GM10266 (cell line): Measurements from ENCODE around the gene PHF21A.

Source experiments
- DNase-seq: peaks from one replicate; pipeline ENCODE4 v3.0.0; 2012; ENCODE audit errors: extremely low spot score
- TF ChIP-seq, protein P1 (sequence below): IDR thresholded peaks from 2 replicates; pipeline ENCODE4 v1.5.1; 2012; ENCODE audit warnings: mild to moderate bottlenecking, low read depth; ENCODE audit not compliant: control insufficient read depth, insufficient read depth; ENCODE audit errors: missing control alignments

The PHF21A gene

DNA sequence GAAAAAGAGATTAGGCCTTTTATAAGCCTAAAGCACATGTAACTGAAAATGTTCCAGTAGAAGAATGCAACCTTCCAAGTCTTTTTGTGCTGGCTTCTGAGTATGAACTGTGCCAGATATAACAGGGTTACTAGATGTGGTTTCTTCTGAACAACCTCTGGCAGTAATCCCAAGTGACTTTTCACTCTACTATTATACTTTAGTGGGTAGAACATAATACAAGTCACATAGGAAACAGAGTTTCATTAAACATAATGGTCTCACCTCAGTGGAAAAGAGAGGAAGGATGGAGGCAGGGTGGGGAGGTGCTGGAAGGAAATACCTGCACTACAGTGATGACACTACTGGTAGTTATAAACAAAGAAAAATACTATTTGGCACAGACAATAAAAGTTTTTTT, 81.3 kb downstream of the PHF21A start:
- no peak for DNase-seq
- TF ChIP-seq, protein P1, sequence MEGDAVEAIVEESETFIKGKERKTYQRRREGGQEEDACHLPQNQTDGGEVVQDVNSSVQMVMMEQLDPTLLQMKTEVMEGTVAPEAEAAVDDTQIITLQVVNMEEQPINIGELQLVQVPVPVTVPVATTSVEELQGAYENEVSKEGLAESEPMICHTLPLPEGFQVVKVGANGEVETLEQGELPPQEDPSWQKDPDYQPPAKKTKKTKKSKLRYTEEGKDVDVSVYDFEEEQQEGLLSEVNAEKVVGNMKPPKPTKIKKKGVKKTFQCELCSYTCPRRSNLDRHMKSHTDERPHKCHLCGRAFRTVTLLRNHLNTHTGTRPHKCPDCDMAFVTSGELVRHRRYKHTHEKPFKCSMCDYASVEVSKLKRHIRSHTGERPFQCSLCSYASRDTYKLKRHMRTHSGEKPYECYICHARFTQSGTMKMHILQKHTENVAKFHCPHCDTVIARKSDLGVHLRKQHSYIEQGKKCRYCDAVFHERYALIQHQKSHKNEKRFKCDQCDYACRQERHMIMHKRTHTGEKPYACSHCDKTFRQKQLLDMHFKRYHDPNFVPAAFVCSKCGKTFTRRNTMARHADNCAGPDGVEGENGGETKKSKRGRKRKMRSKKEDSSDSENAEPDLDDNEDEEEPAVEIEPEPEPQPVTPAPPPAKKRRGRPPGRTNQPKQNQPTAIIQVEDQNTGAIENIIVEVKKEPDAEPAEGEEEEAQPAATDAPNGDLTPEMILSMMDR = no peak

DNA sequence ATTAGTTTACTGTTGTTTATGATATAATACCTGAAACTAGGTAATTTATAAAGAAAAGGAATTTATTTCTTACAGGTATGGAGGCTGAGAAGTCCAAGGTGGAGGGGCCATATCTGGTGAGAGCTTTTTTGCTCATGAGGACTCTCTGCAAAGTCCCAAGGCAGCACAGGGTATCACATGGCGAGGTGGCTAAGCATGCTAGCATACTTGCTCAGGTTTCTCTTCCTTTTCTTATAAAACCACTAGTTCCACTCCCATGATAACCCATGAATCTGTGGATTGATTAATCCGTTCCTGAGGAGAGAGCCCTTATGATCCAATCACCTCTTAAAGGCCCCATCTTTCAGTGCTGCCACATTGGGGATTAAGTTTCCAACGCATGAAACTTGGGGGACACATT, 82.7 kb downstream of the PHF21A start:
- TF ChIP-seq, protein P1 = no peak
- no peak for DNase-seq

DNA sequence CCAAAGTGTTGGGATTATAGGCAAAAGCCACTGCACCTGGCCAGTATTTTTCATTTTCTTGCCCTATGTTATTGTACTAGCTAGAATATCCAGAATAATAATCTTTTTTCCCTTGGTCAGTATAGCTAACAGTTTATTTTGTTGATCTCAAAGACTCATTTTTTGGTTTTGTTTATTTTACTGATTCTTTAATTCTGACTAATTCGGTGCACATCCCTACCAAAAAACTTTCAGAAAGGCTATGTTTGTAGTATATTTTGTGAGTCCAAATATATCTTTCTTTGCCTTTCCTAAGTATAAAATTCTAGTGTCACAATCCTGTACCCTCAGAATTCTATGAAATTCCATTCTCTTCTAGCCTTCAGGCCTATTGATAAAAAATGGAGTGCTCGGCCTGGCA, 84.3 kb downstream of the PHF21A start:
- TF ChIP-seq, protein P1 = no peak
- DNase-seq = no peak

DNA sequence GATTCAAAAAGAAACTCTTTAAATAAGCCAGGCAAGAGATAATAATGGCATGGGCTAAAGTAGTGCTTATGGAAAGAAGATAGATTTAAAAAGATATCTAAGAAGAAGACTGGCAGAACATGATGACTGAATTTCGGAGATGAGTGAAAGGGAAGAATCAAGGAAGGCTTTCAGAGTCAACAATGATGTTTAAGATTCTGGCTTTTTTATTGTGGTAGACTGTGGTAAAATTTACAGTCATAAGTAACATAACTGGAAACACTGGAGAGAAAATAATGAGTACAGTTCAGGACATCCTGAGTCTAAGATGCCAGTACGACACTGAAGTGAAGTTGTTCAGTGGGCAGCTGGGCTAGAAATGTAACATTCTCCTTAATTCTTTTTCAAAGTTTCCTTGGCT, 85.2 kb downstream of the PHF21A start:
- no peak for DNase-seq
- TF ChIP-seq, protein P1 = no peak

DNA sequence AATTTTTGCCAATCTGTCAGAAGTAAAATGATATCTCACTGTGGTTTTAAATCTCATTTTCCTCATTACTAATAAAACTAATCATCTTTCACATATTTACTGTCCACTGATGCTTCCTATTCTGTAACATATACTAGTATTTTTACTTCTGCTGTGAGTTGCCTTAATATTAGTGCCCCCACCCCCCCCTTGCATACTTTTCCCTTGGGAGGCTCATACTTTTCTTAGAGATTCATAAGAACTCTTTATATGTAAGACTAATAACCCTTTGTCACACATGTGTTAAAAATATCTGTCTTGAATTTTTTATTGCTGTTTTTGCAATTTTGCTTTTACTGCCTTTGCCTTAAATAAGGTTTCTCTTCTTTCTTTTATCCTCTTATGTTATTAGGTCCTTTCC, 87.2 kb downstream of the PHF21A start:
- DNase-seq = no peak
- TF ChIP-seq, protein P1 = no peak

DNA sequence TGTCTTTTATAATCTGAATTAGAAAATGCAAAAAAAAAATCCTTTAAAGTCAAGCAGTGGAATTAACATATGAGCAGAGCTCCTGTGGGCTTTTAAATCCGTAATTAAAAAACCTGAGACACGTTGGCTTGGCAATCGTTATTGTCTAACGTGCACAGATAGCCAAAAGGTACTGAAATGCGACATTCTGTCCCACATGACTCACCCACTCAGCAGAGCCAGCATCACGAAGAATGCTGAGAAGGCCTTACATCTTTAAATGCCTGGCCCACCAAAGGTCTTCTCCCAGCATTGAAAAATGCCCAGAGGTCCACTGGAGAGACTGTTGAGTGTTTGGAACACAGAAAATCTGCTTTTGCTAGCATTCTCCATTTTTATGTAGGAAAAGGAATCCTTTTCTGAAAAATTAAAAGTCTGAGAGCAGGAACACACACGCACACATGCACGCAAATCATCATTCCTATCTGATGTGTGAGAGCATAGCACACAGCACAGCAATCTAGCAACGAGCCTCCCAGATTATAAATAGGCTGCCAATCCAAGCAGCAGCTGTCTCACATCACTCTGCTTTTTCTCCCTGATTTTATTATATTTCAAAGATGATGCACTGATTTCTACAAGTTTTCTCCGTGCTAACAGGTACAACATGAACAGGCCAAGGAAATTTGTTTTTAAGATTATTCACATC, 94.5 kb downstream of the PHF21A start:
- TF ChIP-seq, protein P1 = no peak
- no peak for DNase-seq

DNA sequence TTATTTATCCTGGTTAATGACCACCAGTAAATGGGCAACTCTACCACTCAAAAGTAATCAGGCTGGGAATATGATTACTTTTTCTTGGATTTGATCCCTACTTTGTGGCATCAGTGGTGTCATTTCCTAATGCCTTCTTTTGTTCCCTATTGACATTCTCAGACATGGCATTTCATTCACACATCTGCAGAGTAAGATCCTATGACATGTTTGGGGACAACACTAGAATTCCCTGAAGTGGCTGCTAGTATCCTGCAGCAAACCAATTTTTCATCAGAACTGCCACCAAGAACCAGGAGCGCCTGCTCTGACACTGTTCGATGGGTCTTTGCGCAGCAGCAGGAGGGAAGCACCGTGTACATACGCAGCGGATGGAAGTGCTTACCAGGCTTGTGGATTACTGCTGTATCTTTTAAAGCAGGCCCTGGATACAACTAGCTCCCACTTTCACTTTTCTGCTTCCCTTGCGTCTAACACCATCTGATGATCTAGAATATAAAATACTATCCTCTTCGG, 101.1 kb downstream of the PHF21A start:
- TF ChIP-seq, protein P1 = no peak
- no peak for DNase-seq
